Activated naive CD8-positive, alpha-beta T cell treated with anti-CD3 and anti-CD28 coated beads, Interleukin-2, amount 50 U/mL, for 16 hours (primary cell): Measurements from ENCODE around the gene SORCS2.

Experiments used
- DNase-seq: peaks from one replicate; pipeline ENCODE4 v3.0.0-alpha.2; 2020; ENCODE audit warnings: low read depth, low spot score

Gene SORCS2

DNA sequence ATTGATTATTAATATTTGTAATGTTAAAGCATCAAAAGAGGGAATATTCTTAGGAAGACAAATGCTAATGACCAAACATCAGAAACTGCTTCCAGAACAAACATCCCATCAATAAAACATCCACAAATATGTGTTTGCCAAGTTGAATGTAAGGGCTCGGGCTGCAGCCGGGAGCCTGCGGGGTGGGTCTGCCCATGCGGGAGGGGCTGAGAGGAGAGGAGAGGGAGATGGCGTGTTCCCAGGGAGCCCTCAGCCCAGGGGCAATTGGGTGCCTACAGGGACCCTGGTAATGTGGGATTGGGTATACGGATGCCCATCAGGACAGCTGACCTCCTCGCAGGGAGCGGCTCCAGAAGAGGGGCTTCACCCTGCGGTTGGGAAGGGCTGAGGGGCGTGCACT is 280.7 kb downstream of the SORCS2 start:
- DNase-seq = no peak

DNA sequence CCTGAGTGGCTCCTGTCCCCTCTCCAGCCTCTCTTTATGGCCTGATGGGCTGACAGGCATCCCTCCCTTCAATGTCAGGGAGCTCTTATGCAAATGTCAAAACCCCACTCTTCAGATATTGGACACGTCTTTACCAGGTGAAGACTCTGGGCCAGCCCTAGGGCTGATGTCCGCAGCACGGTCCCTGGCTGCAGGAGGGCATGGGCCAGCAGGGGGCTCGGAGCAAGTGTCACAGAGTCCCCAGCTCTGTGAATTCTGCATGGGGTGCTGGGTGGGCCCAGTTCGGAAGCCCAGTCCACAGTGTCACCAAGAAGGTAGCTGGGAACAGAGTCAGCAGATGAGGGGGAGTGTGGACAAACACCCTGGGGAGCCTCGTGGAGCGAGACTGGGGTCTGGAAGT is 282.0 kb downstream of the SORCS2 start:
- no peak for DNase-seq

- no peak for DNase-seq
Measured at GRCh38 chr4:7475207-7475606, 282.9 kb downstream of the SORCS2 start.

DNA sequence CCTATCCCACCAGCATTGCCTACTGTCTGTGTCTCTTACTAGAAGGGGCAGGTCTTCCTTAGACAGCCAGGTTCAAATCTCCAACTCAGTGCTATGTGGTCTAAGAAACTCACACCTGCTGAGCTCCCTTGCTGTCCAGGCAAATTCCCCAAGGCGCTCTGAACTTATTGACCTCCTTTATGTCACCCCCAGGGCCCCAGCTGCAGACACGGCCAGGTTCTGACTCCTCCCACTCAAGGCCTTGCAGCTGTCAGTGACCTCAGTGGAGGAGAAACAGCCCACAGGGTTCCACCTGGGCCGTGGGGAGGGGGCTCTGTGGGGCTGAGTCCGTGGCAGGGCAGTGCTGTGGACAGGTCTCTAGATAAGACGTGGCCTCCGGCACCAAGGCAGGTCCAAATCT is 284.5 kb downstream of the SORCS2 start:
- no peak for DNase-seq

DNA sequence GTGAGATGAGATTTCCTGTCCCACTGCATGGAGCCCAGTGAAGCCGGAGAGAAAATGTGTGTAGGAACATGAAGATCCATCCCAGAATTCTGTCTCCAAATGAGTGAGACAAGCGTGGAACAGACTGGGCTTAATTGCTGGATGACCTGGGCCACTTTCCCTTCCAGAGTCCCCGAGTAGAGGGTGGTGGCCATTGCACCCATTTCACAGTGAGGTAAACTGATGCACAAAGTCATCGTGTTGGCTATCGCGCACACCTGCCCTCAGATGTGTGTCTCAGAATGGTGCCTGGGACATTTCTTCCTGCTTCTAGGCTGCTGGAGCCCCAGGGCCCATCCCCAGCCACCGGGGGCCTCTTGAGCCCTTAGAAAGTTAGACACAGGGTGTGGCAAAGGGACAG is 285.4 kb downstream of the SORCS2 start:
- no peak for DNase-seq

GRCh38 chr4:7478665-7479064 is 286.3 kb downstream of the SORCS2 start:
- DNase-seq = no peak

DNA sequence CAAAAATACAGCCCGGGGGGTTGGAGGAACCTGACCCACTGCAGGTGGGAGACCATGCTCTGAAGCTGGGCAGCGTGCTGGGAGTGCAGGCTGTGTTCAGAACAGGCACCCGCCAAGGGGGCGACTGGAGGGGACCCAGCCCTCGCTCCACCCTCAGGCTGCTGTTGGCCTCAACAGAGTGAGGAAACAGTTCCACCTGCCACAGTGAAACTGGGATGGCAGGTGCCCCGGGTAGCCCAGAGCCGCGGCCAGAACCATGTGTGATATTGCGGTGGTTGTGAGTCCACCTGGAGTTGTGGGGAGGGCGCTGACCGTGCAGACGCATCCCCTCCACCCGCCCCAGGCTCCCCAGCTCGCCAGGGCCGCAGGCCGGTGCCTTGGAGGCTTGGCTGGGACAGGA is 288.1 kb downstream of the SORCS2 start:
- no peak for DNase-seq

DNA sequence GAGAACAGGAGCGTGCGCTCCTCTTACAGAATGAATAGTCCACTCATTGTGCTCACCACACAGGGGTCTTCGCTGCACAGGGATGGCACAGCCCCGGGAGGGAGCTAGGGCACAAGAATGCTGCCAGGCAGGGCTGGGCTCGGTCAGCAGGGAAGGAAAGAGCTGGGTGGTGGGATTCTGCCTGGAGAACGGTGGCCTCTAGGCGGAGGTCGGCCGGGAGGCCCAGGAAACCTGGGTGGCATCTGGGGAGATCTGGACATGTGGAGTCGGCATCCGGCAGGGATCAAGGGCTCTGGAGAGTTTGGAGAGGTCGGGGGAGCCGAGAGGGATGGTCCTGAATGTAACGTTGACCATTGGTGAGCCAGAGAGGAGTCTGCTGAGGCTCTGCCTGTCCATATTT is 288.9 kb downstream of the SORCS2 start:
- no peak for DNase-seq

DNA sequence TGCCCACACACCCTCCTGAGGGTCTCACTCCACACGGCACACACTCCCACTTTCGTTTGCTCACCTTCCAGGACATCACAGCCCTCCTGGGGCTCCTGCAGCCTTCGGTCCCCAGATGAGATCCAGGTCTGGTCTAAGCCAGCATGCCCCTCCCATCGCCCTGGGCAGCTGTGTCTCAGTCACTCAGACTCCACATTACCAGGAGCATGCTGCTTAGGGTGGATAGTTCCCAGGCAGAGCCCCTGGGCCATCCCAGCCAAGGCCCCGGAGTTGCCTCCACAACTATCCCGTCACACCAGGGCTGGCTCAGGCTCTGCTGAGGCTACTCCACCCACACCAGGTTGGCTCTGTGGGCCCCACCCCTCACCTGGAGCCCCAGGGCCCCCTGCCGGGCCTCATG is 292.8 kb downstream of the SORCS2 start:
- DNase-seq = no peak

DNA sequence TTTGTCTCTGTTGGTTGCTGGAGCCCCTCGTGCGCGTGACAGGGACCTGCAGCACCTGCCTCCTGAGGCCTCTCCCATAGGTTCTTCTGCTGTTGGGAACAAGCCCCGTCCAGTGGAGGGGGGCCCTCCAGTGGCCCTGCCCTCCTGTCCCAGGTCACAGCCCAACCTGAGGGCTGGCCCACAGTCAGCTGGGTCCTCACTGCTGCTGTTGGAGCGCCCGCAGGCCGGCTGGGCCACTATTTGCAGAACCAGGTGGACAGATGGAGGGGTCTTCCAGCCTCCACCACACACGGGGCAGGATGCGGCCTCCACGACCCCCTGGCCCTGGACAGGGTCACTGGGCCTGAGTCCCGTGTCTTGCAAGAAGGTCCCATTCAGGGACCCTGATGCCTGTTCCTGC is 293.8 kb downstream of the SORCS2 start:
- DNase-seq = no peak

GRCh38 chr4:7487502-7487901 is 295.2 kb downstream of the SORCS2 start:
- DNase-seq = no peak

GRCh38 chr4:7487998-7488671 is 295.8 kb downstream of the SORCS2 start:
- no peak for DNase-seq

DNA sequence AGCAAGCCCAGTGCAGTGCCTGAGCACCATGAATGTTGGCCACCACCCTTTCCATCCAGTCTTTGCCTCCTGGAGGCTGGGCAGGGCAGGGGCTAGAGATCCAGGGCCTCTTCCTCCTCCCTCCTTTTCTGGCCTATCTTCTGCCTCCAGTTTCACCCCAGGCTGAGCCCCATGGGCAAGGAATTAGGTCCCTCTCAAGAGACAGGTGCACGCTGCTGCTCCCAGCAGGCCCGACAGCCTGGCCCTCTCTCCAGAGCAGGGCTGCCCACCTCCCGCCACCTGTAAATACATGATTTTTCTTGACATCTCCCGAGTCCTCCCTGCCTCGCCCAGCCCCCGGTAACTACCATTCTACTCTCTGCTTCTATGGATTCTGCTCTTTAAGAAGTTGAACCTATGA is 299.6 kb downstream of the SORCS2 start:
- DNase-seq = no peak

DNA sequence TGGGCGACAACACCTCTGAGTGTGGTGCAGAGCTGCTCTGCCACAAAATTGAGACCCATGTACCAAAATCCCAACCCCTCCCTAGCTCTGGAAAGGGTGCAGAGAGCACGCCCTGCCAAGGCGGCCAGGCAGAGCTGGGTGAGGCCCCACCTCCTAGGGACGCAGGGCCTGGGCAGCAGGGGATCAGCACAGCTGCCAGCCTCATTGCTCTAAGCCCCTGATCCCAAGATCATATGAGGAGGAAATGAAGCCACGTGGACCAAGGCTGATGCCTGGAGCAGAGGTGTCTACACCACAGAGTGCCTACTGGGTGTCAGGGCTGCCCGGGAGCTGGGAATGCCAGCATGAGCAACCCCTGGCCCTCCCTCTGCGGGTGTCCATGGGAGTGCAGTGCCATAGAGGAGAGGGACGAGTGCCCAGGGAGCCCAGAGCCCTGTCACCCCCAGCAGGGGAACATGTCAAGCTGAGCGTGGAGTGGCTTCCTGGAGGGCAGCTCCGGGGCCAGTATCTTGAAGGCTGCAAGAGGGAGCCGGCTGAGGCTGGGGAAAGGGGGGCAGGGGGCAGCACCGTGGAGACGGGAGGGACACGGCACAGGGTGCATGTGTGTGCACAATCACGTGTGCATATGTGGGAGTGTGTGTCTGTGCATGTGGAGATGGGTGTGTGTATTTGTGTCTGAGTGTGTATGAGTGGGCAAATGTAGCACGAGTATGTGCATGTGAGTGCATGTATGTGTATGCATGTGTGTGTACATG is 306.3 kb downstream of the SORCS2 start:
- no peak for DNase-seq

DNA sequence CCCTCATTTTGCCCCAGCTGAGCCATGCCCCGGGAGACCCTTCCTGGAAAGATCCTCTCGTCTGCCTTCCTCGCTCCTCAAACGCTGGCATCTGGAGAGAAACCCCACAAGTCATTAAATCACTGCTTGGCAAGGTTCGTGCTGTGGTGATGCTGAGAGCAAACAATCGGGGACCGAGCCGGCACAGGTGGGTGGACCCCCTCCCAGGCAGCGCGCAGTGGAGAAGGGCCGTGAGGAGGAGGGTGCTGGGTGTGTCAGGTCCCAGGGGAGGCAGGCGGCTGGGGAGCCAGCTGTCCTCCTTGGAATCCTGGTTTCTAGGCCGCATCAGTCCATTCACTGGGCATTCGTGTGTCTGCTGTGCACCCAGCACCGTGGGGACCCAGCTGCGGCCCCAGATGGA is 307.3 kb downstream of the SORCS2 start:
- no peak for DNase-seq

DNA sequence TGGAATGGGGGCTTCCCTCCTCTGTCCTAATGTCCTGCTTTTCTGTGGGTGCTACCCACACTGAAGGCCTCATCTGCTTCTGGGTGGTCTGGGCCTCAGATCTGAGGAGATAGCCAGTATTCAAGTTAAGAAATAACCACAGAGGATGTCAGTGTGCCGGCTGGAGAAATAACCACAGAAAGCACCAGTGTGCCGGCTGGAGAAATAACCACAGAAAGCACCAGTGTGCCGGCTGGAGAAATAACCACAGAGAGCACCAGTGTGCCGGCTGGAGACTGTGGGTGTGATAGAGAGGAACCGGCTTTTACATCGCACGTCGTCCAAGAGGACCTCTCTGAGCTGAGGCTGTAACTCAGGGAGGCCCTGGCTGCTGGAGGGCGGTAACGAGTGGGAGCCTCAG is 308.1 kb downstream of the SORCS2 start:
- DNase-seq = no peak

DNA sequence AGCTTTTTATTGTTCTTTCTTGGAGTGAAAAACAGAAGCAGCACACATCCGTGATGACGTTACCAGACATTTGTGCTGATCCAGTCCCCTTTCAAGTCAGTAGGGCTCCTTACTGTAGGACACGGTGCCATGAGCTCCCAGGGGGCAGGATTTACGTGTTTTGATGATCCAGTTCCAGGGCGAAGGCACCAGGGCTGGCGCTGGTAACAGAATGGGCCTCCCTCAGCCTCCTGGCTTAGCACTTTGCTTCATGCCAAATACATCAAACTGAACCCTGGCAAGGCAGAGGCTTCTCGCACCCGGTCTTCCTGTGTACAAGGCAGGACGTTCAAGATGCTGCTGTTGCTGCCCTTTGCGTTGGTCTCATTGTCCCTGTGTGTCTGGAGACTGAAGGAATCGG is 309.0 kb downstream of the SORCS2 start:
- DNase-seq = no peak

GRCh38 chr4:7501873-7502272 is 309.5 kb downstream of the SORCS2 start:
- DNase-seq = no peak

DNA sequence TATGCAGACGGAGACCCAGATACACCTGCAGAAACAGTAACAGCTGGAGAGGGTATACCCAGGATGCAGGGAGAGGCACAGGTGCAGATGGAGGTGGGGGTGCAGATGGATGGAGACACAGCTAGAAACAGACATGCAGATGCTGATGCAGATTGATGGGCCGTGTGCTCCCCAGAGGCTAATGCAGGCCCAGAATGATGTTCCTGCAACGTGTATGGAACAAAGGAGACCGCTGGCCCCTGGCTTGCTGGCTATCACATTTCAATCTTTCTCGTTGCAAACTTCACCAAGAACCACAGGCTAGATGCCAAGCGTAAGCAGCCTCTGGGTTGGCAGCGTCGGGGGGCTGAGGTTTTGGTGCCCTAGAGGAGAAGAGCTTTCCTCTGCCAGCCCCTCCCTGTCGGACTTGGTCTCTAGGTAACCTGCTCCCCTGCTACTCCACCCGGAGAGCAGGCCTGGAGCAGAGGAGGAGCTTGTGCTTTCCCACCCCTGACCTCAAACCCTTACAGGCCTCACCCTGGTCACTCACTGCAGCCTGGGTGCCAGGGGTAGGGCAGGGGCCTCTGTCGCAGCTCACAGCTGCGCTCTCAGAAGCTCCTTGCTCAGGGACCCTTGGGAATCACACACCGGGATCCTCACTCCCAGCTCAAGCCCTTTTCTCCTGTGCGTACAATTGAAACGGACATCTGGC is 311.4 kb downstream of the SORCS2 start:
- no peak for DNase-seq

DNA sequence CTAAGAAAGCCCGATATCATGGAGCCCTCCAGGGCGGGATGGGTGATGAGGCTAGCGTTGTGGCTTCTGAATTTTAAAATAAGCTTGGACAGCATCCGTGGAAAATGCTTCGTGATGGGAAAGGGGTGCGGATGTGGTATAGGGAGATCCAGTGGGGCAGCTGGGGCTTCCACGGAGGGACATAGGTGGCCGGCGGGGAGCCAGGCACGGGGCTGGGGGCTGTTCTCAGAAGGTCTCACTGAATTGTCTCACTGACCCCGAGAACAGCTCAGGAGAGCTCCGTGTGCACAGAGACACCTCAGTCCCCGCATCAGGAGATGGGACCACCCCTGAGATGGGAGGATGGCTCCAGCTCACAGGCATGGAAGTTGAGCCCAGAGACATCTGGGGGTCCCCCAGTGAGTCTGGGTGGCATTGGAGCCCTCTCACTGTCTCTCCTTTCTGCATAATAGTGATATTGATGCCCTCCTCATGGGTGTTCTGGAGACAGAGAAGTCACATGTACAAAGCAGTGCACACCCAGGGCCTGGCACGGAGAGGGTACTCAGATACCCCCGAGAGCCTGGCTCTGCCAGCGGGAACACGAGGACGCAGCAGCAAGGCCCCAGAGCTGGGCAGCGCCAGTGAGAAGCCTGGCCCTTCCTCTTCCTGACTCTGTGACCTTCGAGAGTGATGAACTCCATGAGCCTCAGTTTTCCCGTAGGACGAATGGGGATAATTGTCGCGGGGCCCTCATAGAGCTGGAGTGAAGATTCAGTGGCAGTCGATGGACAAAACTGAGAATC is 313.0 kb downstream of the SORCS2 start:
- no peak for DNase-seq

GRCh38 chr4:7506119-7506518 is 313.8 kb downstream of the SORCS2 start:
- no peak for DNase-seq

DNA sequence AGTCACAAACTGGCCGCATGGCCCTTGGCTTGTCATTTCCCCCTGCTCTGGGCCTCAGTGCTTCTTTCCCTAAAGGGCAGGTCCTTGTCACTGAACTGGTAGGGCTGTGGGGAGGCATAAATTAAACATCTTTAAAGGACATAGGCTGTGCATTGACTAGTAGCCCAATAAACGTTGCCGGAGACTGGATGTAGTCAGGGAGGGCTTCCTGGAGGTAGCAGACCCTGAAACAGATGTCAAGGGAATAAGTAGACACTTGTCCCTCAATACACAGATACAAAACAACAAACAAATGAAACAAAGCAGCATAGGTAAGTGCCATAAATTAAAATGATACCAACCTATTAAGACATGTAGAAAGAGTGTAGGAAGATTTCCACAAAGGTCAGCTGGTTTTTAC is 314.2 kb downstream of the SORCS2 start:
- DNase-seq = no peak
